ENCODE measurements around the gene CPVL. TPM values are rescaled to one million over a fixed set of nuclear protein-coding genes. Genes with fewer than 3 reads are reported as not detected.
A peak's percentile ranks its signal among the peaks of the same experiment; 100 is the strongest.

CPVL gene
- polyA plus RNA-seq, 2 of the 4 experiments (the other 2 are of a cell fraction) = 0.05 TPM; not detected in 1

DNA sequence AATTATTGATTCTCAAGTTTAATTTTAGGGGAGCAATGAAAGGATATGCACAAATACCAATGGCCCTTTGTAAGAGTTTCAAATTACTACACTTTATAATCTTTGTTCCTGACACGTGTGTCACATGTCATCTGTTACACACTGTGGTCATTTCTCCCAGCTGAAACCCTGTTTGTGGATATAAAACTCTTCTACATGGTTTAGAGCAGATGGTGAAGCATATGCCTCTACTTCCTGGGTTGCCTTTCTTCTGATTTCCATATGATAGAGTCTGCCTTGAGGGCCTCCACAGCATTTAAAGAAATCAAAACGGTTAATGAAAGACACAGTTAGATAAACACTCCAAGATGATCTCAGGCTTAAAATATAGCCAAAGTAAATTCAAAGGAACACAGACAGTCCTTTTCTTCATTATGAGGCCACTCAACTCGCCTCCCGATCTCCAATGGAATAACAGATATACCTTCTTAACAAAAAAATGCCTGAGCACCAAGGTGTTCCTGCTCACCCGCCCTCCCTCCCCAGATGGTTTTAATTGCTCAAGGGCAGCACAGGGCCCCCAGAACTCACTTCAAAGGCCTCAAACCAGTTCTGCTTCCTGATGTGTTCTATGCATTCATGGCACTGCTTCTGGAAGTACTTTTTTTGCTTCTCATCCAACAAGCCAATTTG, 75.0 kb downstream of the CPVL start (continued):
- TF ChIP-seq, protein P1, sequence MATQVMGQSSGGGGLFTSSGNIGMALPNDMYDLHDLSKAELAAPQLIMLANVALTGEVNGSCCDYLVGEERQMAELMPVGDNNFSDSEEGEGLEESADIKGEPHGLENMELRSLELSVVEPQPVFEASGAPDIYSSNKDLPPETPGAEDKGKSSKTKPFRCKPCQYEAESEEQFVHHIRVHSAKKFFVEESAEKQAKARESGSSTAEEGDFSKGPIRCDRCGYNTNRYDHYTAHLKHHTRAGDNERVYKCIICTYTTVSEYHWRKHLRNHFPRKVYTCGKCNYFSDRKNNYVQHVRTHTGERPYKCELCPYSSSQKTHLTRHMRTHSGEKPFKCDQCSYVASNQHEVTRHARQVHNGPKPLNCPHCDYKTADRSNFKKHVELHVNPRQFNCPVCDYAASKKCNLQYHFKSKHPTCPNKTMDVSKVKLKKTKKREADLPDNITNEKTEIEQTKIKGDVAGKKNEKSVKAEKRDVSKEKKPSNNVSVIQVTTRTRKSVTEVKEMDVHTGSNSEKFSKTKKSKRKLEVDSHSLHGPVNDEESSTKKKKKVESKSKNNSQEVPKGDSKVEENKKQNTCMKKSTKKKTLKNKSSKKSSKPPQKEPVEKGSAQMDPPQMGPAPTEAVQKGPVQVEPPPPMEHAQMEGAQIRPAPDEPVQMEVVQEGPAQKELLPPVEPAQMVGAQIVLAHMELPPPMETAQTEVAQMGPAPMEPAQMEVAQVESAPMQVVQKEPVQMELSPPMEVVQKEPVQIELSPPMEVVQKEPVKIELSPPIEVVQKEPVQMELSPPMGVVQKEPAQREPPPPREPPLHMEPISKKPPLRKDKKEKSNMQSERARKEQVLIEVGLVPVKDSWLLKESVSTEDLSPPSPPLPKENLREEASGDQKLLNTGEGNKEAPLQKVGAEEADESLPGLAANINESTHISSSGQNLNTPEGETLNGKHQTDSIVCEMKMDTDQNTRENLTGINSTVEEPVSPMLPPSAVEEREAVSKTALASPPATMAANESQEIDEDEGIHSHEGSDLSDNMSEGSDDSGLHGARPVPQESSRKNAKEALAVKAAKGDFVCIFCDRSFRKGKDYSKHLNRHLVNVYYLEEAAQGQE (IDR thresholded peaks at IDR 0.05) = no peak
- no peak for TF ChIP-seq MAFK (IDR thresholded peaks at IDR 0.05; ENCODE audit: partially characterized antibody)

DNA sequence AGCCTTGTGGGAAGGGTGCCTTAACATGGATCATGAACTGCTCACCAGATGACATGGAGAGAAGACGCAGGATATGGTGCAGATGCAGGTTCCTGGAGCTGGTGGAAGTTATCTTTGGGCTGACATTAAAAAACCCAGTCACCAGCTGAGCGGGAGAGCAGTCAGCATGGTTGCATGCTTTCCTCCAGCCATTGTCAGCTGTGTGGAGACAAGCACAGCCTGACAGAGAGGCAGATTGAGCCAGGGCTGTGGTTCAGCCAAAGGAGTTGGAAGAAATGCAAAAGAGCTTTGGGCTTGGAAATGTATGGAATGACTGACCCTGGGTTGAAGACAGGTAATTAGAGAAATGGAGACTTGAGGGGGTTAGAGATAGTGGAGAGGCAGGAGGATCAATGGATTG, 79.7 kb downstream of the CPVL start:
- FAIRE-seq = no peak
- DNase-seq (ENCODE audit: low read depth in 1 of 2, low spot score in 1 of 2) = no peak
- ChIA-PET POLR2A (no interaction called here), CTCF (interaction anchor here (0.8 kb wide), 1 partner anchor 50 kb away, joined by 3 read pairs; no protein-coding TSS in a partner anchor)
- 8% methylated on average over 2 of the region's 2 CpGs for WGBS (ENCODE audit: missing lambda C conversion rate)
- no peak overlapping the region for H3K4me2 ChIP-seq
- no peak overlapping the region for H3K27ac ChIP-seq
- no peaks in the 10 kb centered on the region for H3K9me3 ChIP-seq
- no peak overlapping the region for H3K4me3 ChIP-seq
- TF ChIP-seq RNF2 (IDR thresholded peaks at IDR 0.05; ENCODE audit: borderline replicate concordance, low read depth) = no peak
- TF ChIP-seq, protein P2, sequence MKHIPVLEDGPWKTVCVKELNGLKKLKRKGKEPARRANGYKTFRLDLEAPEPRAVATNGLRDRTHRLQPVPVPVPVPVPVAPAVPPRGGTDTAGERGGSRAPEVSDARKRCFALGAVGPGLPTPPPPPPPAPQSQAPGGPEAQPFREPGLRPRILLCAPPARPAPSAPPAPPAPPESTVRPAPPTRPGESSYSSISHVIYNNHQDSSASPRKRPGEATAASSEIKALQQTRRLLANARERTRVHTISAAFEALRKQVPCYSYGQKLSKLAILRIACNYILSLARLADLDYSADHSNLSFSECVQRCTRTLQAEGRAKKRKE (CRISPR knock-in tag; IDR thresholded peaks at IDR 0.05; ENCODE audit: low read depth) = no peak
- no peak for TF ChIP-seq TP53 (CRISPR knock-in tag; IDR thresholded peaks at IDR 0.05)
- no peaks in the 10 kb centered on the region for H3K4me1 ChIP-seq
- ATAC-seq = no peak

DNA sequence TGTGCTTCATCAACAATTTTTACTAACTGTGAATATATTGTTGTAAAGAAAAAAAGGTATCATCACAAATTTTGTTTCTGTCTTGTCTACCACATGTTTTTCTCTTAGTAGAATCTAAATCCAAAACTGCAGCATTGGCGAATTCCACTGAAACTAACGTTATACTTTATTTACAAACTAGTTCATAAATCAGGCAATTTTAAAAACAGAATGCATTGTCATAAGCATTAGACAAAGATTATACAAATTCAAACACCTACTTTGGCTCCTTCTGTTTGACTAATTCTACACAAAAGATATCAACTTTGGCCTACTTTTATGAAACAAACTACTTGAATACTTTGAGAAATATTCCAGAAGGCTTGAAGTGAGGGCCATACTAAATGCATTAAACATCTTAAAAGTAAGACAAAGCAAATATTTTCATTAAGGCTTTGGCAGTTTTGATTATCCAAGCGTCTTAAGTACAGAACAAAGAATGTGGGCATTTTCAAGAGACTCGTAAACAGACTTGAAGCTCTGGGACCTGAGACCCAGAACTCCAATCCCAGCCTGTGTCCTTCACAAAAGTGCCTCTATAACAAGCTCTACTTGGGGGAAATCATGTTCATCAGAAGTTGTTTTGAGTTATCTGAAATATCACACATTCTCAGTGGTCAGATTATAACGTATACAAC, 81.0 kb downstream of the CPVL start:
- Histone ChIP-seq H3K9me3 (no peaks in the 10 kb centered on the region), H3K4me2 (no peak overlapping the region), H3K27ac (no peak overlapping the region), H3K4me3 (no peak overlapping the region), H3K4me1 (no peaks in the 10 kb centered on the region)
- FAIRE-seq (no peak), ATAC-seq (no peak), DNase-seq (ENCODE audit: low read depth in 1 of 2, low spot score in 1 of 2) (no peak)
- CTCF ChIA-PET = no interaction called here
- 10% methylated on average over 5 of the region's 5 CpGs for WGBS (ENCODE audit: missing lambda C conversion rate)
- TF ChIP-seq RARB (CRISPR knock-in tag; IDR thresholded peaks at IDR 0.05) (no peak), MAFK (IDR thresholded peaks at IDR 0.05; ENCODE audit: partially characterized antibody) (peak; percentile 31)
- POLR2A ChIA-PET = no interaction called here

DNA sequence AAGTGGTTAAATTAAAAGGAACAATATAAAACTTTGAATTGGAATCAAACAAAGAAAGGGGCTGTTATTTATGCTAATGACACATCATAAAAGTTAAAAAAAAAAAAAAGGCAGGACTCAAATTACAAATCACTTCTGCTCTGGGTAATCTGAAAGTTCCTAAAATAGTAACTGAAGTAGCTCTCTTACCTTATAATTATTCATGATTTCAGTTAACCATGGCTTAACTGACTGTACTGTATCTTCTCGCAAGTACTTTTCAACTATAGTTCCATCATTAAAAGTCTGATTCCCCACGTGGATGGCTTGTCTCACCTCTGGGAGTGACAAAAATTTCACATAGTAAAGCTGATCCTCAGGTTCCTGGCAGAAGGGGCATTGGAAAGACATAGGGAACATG, 82.5 kb downstream of the CPVL start:
- Histone ChIP-seq H3K27ac (no peak overlapping the region), H3K4me2 (no peak overlapping the region), H3K9me3 (no peaks in the 10 kb centered on the region), H3K4me1 (no peaks in the 10 kb centered on the region), H3K4me3 (no peak overlapping the region)
- TF ChIP-seq HMGXB4 (CRISPR knock-in tag; IDR thresholded peaks at IDR 0.05; ENCODE audit: borderline replicate concordance) (no peak), BCL3 (IDR thresholded peaks at IDR 0.05) (no peak), RARB (CRISPR knock-in tag; IDR thresholded peaks at IDR 0.05) (no peak), CBX2 (IDR thresholded peaks at IDR 0.05; ENCODE audit: borderline replicate concordance, low read depth) (no peak), KDM1A (IDR thresholded peaks at IDR 0.05; ENCODE audit: low read depth) (no peak), EHMT2 (IDR thresholded peaks at IDR 0.05; ENCODE audit: low read depth) (no peak), ZNF302 (CRISPR knock-in tag; IDR thresholded peaks at IDR 0.05) (no peak), RFX5 (IDR thresholded peaks at IDR 0.05) (no peak), RNF2 (IDR thresholded peaks at IDR 0.05; ENCODE audit: borderline replicate concordance, low read depth) (no peak)
- ATAC-seq (no peak), FAIRE-seq (no peak), DNase-seq (ENCODE audit: low read depth in 1 of 2, low spot score in 1 of 2) (no peak)
- 43% methylated on average over 2 of the region's 2 CpGs for WGBS (ENCODE audit: missing lambda C conversion rate)
- CTCF ChIA-PET = interaction anchor here (0.8 to 1.0 kb wide), 2 partner anchors 50 to 142 kb away, joined by 3 to 4 read pairs; no protein-coding TSS in a partner anchor
- POLR2A ChIA-PET = no interaction called here

Data from A549 (cell line).